RPMI8226 (cell line): ENCODE results near the gene SMC1B.
"Not testable (repeated sequence)": the region's sequence is repeated elsewhere in the genome, so short reads cannot be mapped to it uniquely, and the experiment has no call there.

ENCODE experiments used
- DNase-seq: peaks from one replicate; pipeline ENCODE4 v3.0.0-alpha.2; 2015

Gene SMC1B

GRCh38 chr22:45413368-45414211 is at the start of gene SMC1B, which contains the start of gene RIBC2:
Gene SMC1B (minus strand): TSS chr22:45413599. CDS start chr22:45413567, 32 bp downstream.
Gene RIBC2 (plus strand): TSS chr22:45413693. CDS start chr22:45413887, 194 bp downstream.
- peak; percentile 78 for DNase-seq

- peak; percentile 56 for DNase-seq
These were observed 48.7 kb upstream of the SMC1B start for GRCh38 chr22:45462034-45462655.

- no peak for DNase-seq
These were observed 47.1 kb upstream of the SMC1B start for GRCh38 chr22:45460288-45461109.

- DNase-seq, result no peak
These were observed 45.8 kb upstream of the SMC1B start for GRCh38 chr22:45459235-45459634.

- DNase-seq, result no peak
These were observed 45.1 kb upstream of the SMC1B start for GRCh38 chr22:45458532-45458931.

GRCh38 chr22:45456811-45457210 is 43.4 kb upstream of the SMC1B start:
- no peak for DNase-seq

- no peak for DNase-seq
These were observed 42.2 kb upstream of the SMC1B start for GRCh38 chr22:45455621-45456020.

- DNase-seq, result no peak
These were observed 41.8 kb upstream of the SMC1B start for GRCh38 chr22:45455212-45455611.

GRCh38 chr22:45454275-45454674 is 40.9 kb upstream of the SMC1B start:
- no peak for DNase-seq

GRCh38 chr22:45453764-45454163 is 40.4 kb upstream of the SMC1B start:
- DNase-seq, result no peak

GRCh38 chr22:45452565-45453379 is 39.4 kb upstream of the SMC1B start:
- DNase-seq, result no peak

GRCh38 chr22:45451972-45452371 is 38.6 kb upstream of the SMC1B start:
- no peak for DNase-seq

GRCh38 chr22:45450921-45451651 is 37.7 kb upstream of the SMC1B start:
- no peak for DNase-seq

- no peak for DNase-seq
These were observed 36.8 kb upstream of the SMC1B start for GRCh38 chr22:45450101-45450785.

GRCh38 chr22:45449442-45449841 is 36.0 kb upstream of the SMC1B start:
- DNase-seq, result not testable (repeated sequence)

- DNase-seq, result no peak
These were observed 35.0 kb upstream of the SMC1B start for GRCh38 chr22:45448431-45448830.

- DNase-seq, result not testable (repeated sequence)
These were observed 34.2 kb upstream of the SMC1B start for GRCh38 chr22:45447596-45447995.

- DNase-seq, result no peak
These were observed 32.8 kb upstream of the SMC1B start for GRCh38 chr22:45446216-45446615.

GRCh38 chr22:45445031-45445710 is 31.8 kb upstream of the SMC1B start:
- DNase-seq, result no peak

- DNase-seq, result no peak
These were observed 30.8 kb upstream of the SMC1B start for GRCh38 chr22:45444168-45444567.
